Activated CD8-positive, alpha-beta memory T cell treated with anti-CD3 and anti-CD28 coated beads for 24 hours (primary cell): ENCODE measurements around the gene FAM222B.
"Not testable (repeated sequence)": the region's sequence is repeated elsewhere in the genome, so short reads cannot be mapped to it uniquely, and the experiment has no call there.

Experiments
- DNase-seq: peaks from one replicate; pipeline ENCODE4 v3.0.0-alpha.2; 2020

Gene FAM222B

DNA sequence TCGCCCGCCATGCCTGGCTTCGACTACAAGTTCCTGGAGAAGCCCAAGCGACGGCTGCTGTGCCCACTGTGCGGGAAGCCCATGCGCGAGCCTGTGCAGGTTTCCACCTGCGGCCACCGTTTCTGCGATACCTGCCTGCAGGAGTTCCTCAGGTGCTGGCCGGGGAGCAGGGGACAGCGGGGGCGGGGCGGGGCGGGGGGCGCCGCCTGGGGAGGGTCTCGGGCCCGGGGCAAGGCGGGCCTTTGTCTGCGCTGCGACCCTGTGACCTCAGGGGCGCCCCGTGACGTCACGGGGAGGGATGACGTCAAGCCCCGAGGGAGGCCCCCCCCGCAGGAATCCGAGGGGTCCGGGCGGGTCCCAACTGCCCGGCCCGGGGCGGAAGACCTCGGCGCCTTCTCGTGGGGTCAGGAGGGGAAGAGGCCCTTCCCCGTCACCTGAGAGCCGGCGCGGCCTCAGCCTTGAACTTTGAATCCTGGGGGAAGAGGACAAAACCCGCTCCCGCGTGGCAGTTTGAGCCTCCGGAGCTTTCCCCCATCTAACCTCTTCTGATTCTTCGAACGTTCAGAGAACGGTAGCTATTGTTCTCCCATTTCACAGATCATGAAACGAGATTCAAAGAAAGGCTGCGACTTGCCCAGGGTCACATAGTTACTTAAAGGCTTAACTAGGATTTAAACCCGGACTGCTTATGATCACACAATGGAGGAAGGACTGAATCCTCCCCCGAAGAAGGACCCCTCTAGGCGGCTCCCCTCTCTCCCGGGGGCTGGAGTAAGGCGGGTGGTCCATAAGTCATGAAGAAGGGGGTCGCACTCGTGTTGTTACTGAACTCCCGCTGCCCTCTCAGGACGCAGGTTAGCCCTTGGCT is 98.3 kb downstream of the FAM222B start:
- peak; percentile 92 for DNase-seq

DNA sequence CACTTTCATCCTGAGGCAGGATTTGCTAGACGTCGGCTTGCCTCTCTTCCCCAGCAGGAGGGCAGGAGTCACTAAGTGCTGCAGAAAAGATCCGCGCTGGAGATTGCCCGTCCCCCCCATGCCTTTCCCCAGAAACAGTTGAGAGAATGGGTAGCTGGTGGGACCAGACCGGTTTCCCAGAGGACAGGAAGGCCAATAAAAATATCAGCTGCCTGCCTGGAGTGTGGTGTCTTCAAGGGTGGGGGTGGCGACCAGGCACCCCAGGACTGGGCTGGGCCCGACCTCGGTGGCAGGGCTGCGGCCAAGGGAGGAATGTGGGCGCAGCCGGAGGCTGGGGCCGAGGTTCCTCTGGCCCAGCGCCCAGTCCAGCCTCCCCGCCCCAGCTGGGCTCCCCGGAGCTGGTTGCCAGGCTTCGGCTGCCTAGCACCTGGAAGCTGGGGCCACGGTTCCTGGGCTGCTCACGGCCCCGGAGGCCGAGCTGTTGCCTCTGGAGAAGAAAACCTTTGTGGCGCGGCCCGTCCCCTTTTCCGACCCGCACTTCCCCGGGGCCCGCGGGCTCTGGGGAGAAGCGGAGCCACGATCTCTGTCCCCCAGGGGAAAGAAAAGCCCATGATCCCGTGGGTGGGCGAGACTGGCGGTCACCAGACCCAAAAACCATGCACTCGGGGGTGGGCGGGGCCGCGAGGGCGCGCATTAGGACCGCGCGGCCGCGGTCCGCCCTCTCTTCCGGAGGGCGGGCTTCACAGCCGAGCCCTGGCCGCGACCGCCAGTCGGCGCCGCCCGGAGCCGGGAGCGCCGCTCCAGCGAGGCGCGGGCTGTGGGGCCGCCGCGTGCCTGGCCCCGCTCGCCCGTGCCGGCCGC is 99.1 kb downstream of the FAM222B start, which contains the start of gene TRAF4:
Gene TRAF4 (plus strand): TSS at position 769 of the 861 bp plus-strand sequence. CDS start 102 bp downstream, outside the sequence.
- DNase-seq = peak; percentile 92

DNA sequence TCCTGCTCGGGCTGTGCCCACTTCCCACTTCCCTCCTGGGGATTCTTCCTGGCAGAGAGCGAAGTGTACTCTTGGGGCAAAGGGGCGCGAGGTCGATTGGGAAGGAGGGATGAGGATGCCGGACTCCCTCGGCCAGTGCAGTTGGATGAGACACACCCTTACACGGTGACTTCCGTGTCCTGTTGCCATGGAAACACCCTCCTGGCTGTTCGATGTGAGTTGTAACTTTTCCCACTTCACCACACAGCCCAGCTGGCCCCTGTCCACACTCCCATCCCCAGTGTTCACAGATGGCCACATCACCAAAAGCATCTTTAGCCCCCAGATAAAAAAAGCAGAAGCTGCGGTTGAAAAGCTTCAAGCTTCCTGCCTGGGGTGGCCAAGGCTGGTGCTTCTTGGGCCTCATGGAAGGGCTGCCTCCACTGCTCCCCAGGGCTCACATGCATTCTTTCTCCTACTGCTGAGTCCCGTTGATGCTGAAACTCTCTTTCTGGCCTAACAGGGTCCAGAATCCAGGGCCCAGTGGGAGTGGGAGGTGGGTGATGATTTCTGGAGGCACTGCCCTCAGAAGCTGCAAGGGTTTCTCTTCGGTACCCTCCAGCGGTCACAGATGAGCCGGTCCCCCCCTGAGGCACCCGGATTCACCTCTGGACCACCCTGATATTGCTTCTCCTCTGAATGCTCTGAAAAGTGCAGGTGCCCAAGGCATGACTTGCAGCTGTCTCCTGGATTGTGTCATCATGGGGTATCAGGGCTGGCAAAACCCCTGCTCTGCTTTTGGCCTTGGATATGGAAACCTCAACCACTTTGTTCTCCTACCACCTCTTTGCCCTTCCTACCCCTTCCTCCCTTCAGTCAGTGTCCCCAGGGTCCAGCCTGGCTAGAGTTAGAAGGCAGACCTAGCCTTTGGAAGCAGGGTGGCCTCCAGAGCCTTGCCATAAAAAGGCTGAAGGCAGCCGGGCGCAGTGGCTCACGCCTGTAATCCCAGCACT is 100.9 kb downstream of the FAM222B start:
- no peak for DNase-seq

DNA sequence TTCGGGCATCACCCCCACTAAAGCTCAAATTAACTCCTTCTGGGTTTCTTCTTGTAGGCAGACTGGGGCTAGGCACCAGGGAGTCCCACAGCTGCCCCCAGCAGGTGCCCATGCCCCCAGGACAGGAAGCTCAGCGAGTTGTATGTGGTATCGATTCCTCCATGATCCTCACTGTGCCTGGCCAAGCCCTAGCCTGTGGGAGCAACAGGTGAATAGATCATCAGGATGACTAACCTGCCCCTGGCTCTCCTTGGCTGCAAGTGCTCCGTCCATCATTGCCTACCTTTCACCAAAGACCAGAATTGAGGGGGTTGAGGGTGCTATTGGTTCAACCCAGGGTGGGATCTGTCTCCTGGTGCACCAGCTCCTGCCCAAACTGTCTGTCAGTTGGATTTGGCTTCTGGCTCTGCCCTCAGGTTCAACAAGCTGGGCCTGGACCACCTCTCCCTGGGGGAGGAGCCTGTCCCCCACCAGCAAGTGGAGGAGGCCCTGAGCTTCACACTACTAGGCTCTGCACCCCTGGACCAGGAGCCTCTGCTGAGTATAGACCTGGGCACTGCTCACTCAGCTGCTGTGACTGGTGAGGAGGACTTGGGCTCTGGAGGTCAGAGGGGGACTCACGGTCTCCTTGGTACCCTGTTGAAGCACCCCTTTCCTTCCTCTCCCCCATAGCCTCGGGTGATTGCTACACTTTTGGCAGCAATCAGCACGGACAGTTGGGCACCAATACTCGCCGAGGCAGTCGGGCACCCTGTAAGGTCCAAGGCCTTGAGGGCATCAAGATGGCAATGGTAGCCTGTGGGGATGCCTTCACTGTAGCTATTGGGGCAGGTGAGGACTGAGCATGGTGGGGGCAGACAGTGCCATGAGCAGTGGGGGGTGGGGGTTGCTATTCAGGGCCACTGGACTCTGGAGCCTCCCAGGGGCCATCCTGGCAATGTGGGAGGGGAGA is 101.9 kb downstream of the FAM222B start:
- DNase-seq = no peak

DNA sequence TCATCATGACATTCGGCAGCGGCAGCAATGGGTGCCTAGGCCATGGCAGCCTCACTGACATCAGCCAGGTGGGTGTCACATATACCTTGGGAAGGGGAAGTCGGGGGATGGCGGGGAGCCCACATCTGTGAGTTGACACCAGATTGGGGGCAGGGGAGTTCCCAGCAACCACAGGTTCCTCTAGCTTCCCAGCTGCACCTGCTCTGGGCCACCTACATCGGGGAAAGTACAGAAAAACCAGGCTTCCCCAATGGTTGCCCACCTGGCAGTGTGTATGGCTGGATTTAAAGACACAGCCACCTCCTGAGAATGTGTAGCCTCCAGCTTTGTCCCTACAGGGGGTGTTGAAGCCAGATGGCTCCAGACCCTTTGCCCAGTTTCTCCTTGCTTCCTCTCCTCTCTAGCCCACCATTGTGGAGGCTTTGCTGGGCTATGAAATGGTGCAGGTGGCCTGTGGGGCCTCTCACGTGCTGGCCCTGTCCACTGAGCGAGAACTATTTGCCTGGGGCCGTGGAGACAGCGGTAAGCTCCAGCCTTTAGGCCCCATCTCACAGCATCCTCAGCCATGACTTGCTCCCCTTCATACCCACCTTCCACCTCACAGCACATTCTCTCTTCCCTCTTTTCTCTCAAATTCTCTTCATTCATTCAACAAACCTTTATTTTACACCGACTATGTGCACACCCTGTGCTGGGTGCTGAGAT is 103.8 kb downstream of the FAM222B start:
- peak; percentile 77 for DNase-seq

DNA sequence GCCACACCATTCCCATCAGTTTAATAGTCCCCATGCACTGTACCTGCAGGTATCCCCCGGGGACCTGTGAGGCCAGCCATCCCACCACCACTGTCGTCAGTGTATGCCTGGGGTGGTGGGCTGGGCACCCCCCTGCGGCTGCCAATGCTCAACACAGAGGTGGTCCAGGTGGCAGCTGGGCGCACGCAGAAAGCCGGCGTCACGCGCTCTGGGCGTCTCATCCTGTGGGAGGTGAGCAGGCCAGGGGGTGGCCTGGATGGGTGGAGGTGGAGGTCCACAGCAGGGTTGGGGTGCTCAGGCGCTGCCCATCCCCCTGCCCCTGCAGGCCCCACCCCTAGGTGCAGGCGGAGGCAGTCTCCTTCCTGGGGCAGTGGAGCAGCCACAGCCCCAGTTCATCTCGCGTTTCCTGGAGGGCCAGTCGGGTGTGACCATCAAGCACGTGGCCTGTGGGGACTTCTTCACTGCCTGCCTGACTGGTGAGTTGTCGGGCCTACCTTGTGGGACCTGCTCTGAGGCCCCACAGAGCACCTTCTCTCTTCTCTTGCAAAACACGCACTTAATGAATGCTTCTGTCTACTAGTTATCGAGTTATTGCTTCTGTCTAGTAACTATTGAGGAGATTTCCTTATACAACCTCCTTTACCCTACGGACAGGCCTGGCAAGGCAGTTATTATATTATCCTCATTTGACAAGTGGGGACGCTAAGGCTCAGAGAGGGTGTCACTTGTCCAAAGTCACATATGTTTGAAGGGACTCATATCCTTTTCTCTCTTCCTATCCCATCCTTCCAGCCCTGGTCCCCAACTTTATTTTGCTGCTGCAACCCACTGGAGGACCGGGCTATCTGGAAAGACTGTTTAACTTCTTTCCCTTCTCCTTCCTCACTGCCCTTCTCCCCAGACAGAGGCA is 104.6 kb downstream of the FAM222B start:
- no peak for DNase-seq

DNA sequence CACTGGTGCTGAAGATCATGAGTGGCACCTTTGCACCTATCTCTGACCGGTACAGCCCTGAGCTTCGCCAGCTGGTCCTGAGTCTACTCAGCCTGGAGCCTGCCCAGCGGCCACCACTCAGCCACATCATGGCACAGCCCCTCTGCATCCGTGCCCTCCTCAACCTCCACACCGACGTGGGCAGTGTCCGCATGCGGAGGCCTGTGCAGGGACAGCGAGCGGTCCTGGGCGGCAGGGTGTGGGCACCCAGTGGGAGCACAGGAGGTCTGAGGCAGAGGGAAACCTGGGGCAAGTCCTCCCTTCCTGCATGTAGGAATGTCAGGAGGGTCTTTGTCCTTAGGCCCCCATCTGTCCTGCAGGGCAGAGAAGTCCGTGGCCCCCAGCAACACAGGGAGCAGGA is 105.3 kb downstream of the FAM222B start:
- no peak for DNase-seq

DNA sequence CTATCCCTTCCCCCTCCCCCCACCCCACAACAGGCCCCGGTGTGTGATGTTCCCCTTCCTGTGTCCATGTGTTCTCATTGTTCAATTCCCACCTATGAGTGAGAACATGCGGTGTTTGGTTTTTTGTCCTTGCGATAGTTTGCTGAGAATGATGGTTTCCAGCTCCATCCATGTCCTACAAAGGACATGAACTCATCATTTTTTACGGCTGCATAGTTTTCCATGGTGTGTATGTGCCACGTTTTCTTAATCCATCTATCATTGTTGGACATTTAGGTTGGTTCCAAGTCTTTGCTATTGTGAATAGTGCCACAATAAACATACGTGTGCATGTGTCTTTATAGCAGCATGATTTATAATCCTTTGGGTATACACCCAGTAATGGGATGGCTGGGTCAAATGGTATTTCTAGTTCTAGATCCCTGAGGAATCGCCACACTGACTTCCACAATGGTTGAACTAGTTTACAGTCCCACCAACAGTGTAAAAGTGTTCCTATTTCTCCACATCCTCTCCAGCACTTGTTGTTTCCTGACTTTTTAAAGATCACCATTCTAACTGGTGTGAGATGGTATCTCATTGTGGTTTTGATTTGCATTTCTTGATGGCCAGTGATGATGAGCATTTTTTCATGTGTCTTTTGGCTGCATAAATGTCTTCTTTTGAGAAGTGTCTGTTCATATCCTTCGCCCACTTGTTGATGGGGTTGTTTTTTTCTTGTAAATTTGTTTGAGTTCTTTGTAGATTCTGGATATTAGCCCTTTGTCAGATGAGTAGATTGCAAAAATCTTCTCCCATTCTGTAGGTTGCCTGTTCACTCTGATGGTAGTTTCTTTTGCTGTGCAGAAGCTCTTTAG is 106.4 kb downstream of the FAM222B start:
- not testable (repeated sequence) for DNase-seq

DNA sequence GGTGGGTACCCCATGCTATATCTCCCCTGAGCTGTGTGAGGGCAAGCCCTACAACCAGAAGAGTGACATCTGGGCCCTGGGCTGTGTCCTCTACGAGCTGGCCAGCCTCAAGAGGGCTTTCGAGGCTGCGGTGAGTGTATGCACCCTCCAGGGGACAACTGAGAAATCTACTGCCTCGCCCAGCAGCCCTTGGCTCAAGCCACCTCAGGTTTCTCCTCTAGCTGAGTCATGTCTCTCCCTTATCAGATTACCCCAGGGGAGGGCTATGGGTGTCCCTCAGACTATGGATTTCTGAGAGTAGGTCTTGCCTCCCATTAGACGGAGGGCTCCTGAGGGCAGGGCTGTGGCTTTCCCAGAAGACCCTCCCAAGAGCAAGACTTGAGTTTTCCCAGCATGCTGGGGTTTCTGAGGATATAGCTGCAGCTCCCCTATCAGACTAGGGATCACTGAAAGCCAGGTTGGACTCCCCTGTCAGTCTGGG is 107.3 kb downstream of the FAM222B start:
- no peak for DNase-seq

DNA sequence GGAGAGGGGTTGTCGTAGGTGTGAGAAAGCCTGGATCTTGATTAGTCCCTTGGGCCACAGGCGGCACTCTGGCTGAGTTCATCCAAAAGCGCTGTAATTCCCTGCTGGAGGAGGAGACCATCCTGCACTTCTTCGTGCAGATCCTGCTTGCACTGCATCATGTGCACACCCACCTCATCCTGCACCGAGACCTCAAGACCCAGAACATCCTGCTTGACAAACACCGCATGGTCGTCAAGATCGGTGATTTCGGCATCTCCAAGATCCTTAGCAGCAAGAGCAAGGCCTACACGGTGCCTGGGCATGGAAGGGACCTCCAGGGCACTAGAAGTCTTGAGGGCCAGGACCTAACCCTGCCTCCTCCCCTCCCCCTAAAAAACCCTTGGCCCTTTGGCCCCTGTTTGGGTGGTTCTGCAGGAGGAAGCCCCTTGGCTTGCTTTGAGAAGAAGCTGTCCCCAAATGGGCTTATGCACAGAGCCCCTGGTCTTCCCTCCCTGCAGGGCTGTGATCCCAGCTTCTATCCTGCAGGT is 107.8 kb downstream of the FAM222B start:
- DNase-seq = no peak

DNA sequence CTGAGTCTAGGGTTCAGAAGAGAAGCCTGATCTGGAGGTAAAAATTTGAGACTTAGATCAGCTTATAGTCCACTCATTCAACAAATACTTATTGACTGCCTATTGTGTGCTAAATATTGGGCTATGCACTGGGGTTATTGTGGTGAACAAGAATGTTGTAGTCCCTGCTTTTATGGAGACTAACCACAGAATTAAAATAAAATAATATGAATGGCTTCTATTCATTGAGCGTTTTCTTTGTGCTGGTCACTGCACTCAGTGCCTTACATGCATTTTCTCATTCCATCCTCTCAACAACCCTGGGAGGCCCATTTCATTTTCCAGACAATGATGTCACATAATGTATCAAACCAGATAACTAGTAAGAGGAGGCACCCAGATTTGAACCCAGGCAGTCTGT is 109.2 kb downstream of the FAM222B start:
- no peak for DNase-seq

DNA sequence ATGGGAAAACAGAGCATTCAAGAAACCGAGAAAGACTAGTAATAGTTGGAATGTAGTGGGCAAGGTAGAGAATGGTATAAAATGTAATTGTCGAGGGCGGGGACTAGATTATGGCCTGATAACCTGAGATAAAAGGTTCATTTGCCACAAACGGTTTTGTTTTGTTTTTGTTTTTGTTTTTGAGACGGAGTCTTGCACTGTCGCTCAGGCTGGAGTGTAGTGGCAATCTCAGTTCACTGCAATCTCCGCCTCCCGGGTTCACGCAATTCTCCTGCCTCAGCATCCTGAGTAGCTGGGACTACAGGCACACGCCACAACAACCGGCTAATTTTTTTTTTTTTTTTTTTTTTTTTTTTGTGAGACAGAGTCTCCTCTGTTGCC is 112.7 kb downstream of the FAM222B start:
- no peak for DNase-seq

DNA sequence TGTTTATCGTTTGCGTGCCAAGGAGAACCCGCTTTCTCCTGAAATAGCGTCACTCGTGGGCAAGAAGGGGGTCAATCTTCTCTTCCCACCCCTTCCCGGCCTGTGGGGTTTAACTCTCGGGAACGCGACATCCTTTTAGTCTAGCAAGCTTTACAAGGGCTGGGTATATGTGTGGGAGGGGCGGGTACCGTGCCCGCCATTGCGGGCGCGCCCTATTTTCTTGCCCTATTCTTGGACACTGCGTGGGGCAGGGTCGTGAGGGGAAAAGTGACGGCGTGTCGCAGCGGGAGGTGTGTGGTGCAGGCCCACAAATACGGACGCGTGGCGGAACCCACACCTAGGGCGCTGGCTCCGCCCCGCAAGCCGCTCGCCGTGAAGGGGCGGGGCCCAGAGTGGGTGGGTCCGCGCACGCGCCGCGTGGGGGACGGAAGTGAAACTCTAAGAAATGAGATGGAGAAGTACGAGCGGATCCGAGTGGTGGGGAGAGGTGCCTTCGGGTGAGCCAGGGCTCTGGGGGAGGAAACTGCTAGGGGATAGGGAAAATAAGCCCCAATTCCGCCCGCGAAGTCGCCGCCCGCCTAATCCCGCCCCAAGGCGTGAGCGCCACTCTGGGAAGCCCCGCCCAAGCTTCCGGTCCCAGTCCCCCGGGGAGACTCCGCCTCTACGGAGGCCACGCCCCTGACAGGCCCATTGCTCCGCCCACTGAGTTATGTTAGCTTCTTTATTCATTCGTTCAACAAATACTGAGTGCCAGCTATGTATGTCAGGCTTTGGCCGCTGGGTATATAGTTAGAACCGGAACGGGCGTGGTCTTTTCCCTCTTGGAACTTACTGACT is 114.0 kb downstream of the FAM222B start, which contains the start of gene NEK8:
Gene NEK8 (plus strand): TSS at position 425 of the 837 bp plus-strand sequence. CDS start 26 bp downstream, at position 451.
- peak; percentile 100 for DNase-seq

DNA sequence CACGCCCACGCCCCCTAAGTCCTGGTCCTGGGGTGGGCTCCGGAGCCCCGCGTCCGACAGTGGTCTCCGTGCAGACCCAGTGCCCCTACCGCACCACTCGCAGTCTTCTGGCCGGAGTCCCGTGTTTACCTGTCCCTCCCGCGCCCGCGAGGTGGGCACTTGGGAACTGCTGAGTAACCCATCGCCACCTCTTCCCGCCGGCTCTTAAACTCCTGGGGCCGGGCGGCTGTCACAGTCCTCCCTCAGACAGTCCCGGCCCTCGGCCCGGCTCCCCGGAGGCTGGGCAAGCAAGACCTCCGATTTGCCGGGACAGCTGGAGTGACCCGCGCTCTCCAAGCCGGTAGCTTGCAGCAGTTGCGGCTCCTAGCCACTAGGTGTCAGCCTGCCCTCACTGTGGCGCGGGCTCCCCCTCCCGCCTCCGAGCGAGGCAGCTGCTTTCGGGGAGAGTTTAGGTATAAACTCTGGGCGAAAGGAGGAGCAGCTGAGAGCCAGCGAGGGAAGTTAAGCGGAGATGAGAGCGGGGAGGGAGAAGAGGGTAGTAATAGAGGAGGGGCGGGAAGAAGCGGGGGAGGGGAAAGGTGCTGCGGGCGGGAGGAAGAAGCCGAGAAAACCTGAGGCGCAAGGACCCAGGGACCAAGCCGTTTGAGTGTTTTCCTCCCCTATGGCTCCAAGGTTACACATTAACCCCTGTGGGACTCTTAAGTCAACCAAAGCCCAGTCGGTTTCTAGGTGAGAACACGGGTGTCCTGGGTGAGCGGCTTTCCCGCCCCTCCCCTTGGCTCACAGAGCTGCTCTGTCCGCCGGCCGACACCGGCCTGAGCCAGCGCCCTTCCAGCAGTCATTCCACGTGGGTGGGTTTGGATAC is 115.7 kb downstream of the FAM222B start:
- peak; percentile 98 for DNase-seq

DNA sequence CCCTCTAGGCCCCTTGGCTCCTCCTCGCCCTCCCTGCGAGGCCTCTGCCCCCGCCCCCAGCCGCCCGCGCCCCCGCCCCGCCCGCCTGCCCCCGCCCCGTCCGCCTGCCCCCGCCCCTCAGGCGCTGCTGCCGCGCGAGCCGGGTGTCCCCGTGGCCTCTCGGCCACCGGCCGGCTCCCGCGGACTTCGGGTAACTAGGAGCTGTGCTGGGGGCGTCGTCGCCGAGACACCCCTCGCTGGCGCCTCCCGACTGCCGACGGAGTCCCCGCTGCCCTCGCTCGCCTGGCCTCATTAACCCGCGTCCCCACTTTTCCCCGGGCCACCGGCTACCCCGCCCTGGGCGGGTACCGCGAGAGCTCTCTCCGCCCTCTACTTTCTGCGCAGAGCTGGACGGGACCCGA is 116.4 kb downstream of the FAM222B start, which contains the start of gene TLCD1:
Gene TLCD1 (minus strand): TSS at position 8 of the 401 bp plus-strand sequence. CDS start 136 bp downstream, outside the sequence.
- no peak for DNase-seq
